K562 (cell line): ENCODE data around the gene UBE2QL1. TPM values are rescaled to one million over a fixed set of nuclear protein-coding genes. Genes with fewer than 3 reads are reported as not detected.

Experiments used
- AFF1 ChIP-seq, 2 experiments: fragments of 450-650 bp; IDR thresholded peaks; 2 replicates each; pipeline ENCODE4 v1.6.1; 2018; ENCODE audit warnings: mild to moderate bottlenecking in 2 of 2, low read depth in 1 of 2; ENCODE audit not compliant: partially characterized antibody in 2 of 2
- ARID3A ChIP-seq: IDR thresholded peaks from 2 replicates; pipeline ENCODE4 v1.6.1; 2012; ENCODE audit warnings: low read depth, low read length, improper control_type of control experiment, borderline replicate concordance
- ARNT ChIP-seq, 2 experiments: fragments of 450-650 bp; IDR thresholded peaks; 2 replicates each; pipeline ENCODE4 v1.6.1; 2016; ENCODE audit warnings: mild to moderate bottlenecking in 1 of 2
- FOXO4 ChIP-seq: fragments of 450-650 bp; formaldehyde crosslinking; IDR thresholded peaks from 2 replicates; pipeline ENCODE4 v1.4.0; 2020; ENCODE audit warnings: mild to moderate bottlenecking, moderate library complexity
- LARP7 ChIP-seq: fragments of 450-650 bp; IDR thresholded peaks from 2 replicates; pipeline ENCODE4 v1.6.1; 2016
- MBD1 ChIP-seq: fragments of 250-450 bp; sonication (Bioruptor Pico); IDR thresholded peaks from 2 replicates; pipeline ENCODE4 v1.8.0; 2022; ENCODE audit warnings: inconsistent platforms
- RFX7 ChIP-seq: fragments of 250-450 bp; sonication (Bioruptor Pico); IDR thresholded peaks from 2 replicates; pipeline ENCODE4 v1.5.1; 2021; ENCODE audit warnings: mild to moderate bottlenecking
- U2AF1 ChIP-seq: fragments of 200-400 bp; formaldehyde crosslinking; optimal IDR thresholded peaks from 2 replicates; pipeline ENCODE3; 2017; ENCODE audit warnings: mild to moderate bottlenecking, low read depth, low read length, moderate library complexity
- ZNF717 ChIP-seq: fragments of 250-450 bp; sonication (Bioruptor Pico); IDR thresholded peaks from 2 replicates; pipeline ENCODE4 v1.5.0; 2021
- polyA plus RNA-seq, 8 experiments: library from polyadenylated mRNA; depleted of rRNA in 4 of 8; stranded (reverse) in 5 of 8; unstranded in 3 of 8; fragments of >200 nt; fragmentation: Nextera tagmentation in 2 of 8; fragmentation: Illumina TruSeq in 1 of 8; extraction: Ambion mirVana in 2 of 8; extraction: Trizol in 1 of 8; gene quantifications; 2 replicates each; pipeline versions ENCODE4 v1.2.1 to v1.2.3, GENCODE V29; 2011 to 2014; ENCODE audit warnings: inconsistent platforms in 1 of 8, missing spikeins in 1 of 8
- total RNA-seq, 7 experiments: library from RNA; depleted of rRNA in 6 of 7; stranded (reverse); fragments of >200 nt in 6 of 7; fragmentation: Illumina TruSeq in 2 of 7; extraction: Trizol in 2 of 7; gene quantifications; 2 replicates each; pipeline versions ENCODE4 v1.2.1 to v1.2.3, GENCODE V29; 2011 to 2021; ENCODE audit warnings: low replicate concordance in 1 of 7
- TF ChIP-seq, protein P1 (sequence below), 2 experiments: fragments of 450-650 bp in 1 of 2; IDR thresholded peaks; 2 replicates each; pipeline ENCODE4 v1.6.1; 2011 to 2017; ENCODE audit warnings: low read depth in 2 of 2, antibody characterized with exemption in 1 of 2, borderline replicate concordance in 1 of 2, low read length in 1 of 2, mild to moderate bottlenecking in 1 of 2, mixed read lengths in 1 of 2; ENCODE audit not compliant: control insufficient read depth in 1 of 2
- TF ChIP-seq, protein P2 (sequence below): fragments of 250-450 bp; sonication (Bioruptor Pico); IDR thresholded peaks from 2 replicates; pipeline ENCODE4 v1.5.0; 2021

Gene UBE2QL1
- total and polyA plus RNA-seq, 9 of the 15 experiments (the other 6 are each of a cell fraction or from before 2014, with no cell fraction given) = not detected

GRCh38 chr5:6408627-6409446, 39.8 kb upstream of the UBE2QL1 start (continued):
- TF ChIP-seq FOXO4 (CRISPR knock-in tag) (no peak), ARID3A (no peak), AFF1 (IDR thresholded peaks at IDR 0.05; ENCODE audit: low read depth in 1 of 2, partially characterized antibody in 2 of 2) (peak in 1 of 2 experiments; percentile 66), ZNF717 (CRISPR knock-in tag) (no peak), RFX7 (CRISPR knock-in tag) (no peak), ARNT (IDR thresholded peaks at IDR 0.05) (peak in 1 of 2 experiments; percentile 57; a peak in 1 of 4 replicates), U2AF1 (no peak), MBD1 (CRISPR knock-in tag) (no peak), LARP7 (no peak)
- TF ChIP-seq, protein P1, sequence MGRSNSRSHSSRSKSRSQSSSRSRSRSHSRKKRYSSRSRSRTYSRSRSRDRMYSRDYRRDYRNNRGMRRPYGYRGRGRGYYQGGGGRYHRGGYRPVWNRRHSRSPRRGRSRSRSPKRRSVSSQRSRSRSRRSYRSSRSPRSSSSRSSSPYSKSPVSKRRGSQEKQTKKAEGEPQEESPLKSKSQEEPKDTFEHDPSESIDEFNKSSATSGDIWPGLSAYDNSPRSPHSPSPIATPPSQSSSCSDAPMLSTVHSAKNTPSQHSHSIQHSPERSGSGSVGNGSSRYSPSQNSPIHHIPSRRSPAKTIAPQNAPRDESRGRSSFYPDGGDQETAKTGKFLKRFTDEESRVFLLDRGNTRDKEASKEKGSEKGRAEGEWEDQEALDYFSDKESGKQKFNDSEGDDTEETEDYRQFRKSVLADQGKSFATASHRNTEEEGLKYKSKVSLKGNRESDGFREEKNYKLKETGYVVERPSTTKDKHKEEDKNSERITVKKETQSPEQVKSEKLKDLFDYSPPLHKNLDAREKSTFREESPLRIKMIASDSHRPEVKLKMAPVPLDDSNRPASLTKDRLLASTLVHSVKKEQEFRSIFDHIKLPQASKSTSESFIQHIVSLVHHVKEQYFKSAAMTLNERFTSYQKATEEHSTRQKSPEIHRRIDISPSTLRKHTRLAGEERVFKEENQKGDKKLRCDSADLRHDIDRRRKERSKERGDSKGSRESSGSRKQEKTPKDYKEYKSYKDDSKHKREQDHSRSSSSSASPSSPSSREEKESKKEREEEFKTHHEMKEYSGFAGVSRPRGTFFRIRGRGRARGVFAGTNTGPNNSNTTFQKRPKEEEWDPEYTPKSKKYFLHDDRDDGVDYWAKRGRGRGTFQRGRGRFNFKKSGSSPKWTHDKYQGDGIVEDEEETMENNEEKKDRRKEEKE (IDR thresholded peaks at IDR 0.05; ENCODE audit: borderline replicate concordance in 1 of 2, control insufficient read depth in 1 of 2, low read depth in 2 of 2, low read length in 1 of 2) = no peak
- TF ChIP-seq, protein P2, sequence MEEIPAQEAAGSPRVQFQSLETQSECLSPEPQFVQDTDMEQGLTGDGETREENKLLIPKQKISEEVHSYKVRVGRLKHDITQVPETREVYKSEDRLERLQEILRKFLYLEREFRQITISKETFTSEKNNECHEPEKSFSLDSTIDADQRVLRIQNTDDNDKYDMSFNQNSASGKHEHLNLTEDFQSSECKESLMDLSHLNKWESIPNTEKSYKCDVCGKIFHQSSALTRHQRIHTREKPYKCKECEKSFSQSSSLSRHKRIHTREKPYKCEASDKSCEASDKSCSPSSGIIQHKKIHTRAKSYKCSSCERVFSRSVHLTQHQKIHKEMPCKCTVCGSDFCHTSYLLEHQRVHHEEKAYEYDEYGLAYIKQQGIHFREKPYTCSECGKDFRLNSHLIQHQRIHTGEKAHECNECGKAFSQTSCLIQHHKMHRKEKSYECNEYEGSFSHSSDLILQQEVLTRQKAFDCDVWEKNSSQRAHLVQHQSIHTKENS (CRISPR knock-in tag) = no peak
